GM12891 (cell line): ENCODE data around the gene HIF3A.

Experiments
- POLR2A ChIP-seq: IDR thresholded peaks from 2 replicates; pipeline ENCODE4 v1.6.1; 2011; ENCODE audit warnings: low read depth, low read length, control low read depth
- POLR2AphosphoS5 ChIP-seq: IDR thresholded peaks from 2 replicates; pipeline ENCODE4 v1.6.1; 2011; ENCODE audit warnings: low read depth, low read length, control low read depth
- SPI1 ChIP-seq: IDR thresholded peaks from 2 replicates; pipeline ENCODE4 v1.6.1; 2011; ENCODE audit warnings: low read depth, low read length, control low read depth

GRCh38 chr19:46351241-46352041 is 54.6 kb downstream of the HIF3A start:
- no peak for TF ChIP-seq POLR2A
- no peak for TF ChIP-seq POLR2AphosphoS5
- TF ChIP-seq SPI1: peak; percentile 82
